ENCODE data around the gene DHRS12.
A peak's percentile ranks its signal among the peaks of the same experiment; 100 is the strongest.

DHRS12 gene

GRCh38 chr13:51803422-51804294 is at the start of gene DHRS12:
Gene DHRS12, minus strand, starts transcription at chr13:51804163. Its CDS starts 4,504 bp downstream, at chr13:51799659.
- DNase-seq (ENCODE audit: low read depth in 1 of 2, low spot score in 1 of 2), result peak; percentile 68 to 75

GRCh38 chr13:51849145-51850101 is 45.5 kb upstream of the DHRS12 start:
- DNase-seq (ENCODE audit: low read depth in 1 of 2, low spot score in 1 of 2), result no peak

GRCh38 chr13:51848674-51849073 is 44.7 kb upstream of the DHRS12 start:
- DNase-seq (ENCODE audit: low read depth in 1 of 2, low spot score in 1 of 2), result no peak

GRCh38 chr13:51846756-51847155 is 42.8 kb upstream of the DHRS12 start:
- DNase-seq (ENCODE audit: low read depth in 1 of 2, low spot score in 1 of 2), result no peak

GRCh38 chr13:51845574-51846318 is 41.8 kb upstream of the DHRS12 start:
- DNase-seq (ENCODE audit: low read depth in 1 of 2, low spot score in 1 of 2), result no peak

- DNase-seq (ENCODE audit: low read depth in 1 of 2, low spot score in 1 of 2), result peak in 1 of 2 donors; percentile 44
These were observed 41.1 kb upstream of the DHRS12 start, which contains the start of gene TMEM272 for GRCh38 chr13:51844862-51845573. Gene TMEM272, minus strand, starts transcription at chr13:51845177. Its CDS starts 6,647 bp downstream, at chr13:51838530.

GRCh38 chr13:51843529-51843928 is 39.6 kb upstream of the DHRS12 start:
- DNase-seq (ENCODE audit: low read depth in 1 of 2, low spot score in 1 of 2), result no peak

- DNase-seq (ENCODE audit: low read depth in 1 of 2, low spot score in 1 of 2), result no peak
These were observed 37.8 kb upstream of the DHRS12 start for GRCh38 chr13:51841732-51842131.

GRCh38 chr13:51840917-51841316 is 37.0 kb upstream of the DHRS12 start:
- DNase-seq (ENCODE audit: low read depth in 1 of 2, low spot score in 1 of 2), result no peak

- DNase-seq (ENCODE audit: low read depth in 1 of 2, low spot score in 1 of 2), result no peak
These were observed 36.0 kb upstream of the DHRS12 start for GRCh38 chr13:51839711-51840540.

GRCh38 chr13:51838240-51838846 is 34.4 kb upstream of the DHRS12 start:
- DNase-seq (ENCODE audit: low read depth in 1 of 2, low spot score in 1 of 2), result no peak

- no peak for DNase-seq (ENCODE audit: low read depth in 1 of 2, low spot score in 1 of 2)
These were observed 33.1 kb upstream of the DHRS12 start for GRCh38 chr13:51837016-51837415.

- no peak for DNase-seq (ENCODE audit: low read depth in 1 of 2, low spot score in 1 of 2)
These were observed 30.7 kb upstream of the DHRS12 start for GRCh38 chr13:51834581-51835171.

- DNase-seq (ENCODE audit: low read depth in 1 of 2, low spot score in 1 of 2), result no peak
These were observed 30.0 kb upstream of the DHRS12 start for GRCh38 chr13:51833980-51834379.

GRCh38 chr13:51832471-51833152 is 28.6 kb upstream of the DHRS12 start:
- peak in 1 of 2 donors; percentile 55 for DNase-seq (ENCODE audit: low read depth in 1 of 2, low spot score in 1 of 2)

GRCh38 chr13:51831519-51831918 is 27.6 kb upstream of the DHRS12 start:
- no peak for DNase-seq (ENCODE audit: low read depth in 1 of 2, low spot score in 1 of 2)

GRCh38 chr13:51829568-51829899 is 25.6 kb upstream of the DHRS12 start:
- DNase-seq (ENCODE audit: low read depth in 1 of 2, low spot score in 1 of 2), result no peak
